ENCODE results near the gene CDKN2A. TPM values are rescaled to one million over a fixed set of nuclear protein-coding genes. Genes with fewer than 3 reads are reported as not detected.

The CDKN2A gene
- total RNA-seq, 1 donor from 2014 or later: not detected

- Mint-ChIP-seq H3K9me3 (ENCODE audit: unreplicated experiment) (no peaks in the 10 kb centered on the region), H3K4me3 (ENCODE audit: unreplicated experiment) (no peak overlapping the region), H3K4me1 (ENCODE audit: low read depth, unreplicated experiment) (no peaks in the 10 kb centered on the region)
Measured at GRCh38 chr9:21941337-21941995, 52.7 kb downstream of the CDKN2A start.

DNA sequence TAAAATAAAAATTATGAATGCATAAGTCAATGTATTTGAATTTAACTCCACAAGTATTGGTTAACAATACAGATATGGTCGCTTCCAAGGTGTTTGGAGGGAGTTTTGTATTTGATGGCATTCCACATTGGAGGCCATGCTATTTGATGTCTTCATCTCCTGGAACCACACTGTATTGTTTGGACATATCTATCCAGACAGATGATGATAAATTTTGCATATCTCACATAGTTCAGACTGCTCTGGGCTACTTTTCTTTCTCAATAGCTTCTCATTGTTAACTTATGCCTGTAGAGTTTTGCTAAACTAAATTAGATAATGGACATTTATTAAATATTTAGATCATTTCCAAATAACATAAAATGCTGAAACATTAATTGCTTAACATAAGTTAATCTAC, 58.0 kb downstream of the CDKN2A start:
- no peaks in the 10 kb centered on the region for H3K36me3 Mint-ChIP-seq (ENCODE audit: unreplicated experiment)
- H3K27ac Mint-ChIP-seq (ENCODE audit: unreplicated experiment): no peak overlapping the region
- TF ChIP-seq, protein P1, sequence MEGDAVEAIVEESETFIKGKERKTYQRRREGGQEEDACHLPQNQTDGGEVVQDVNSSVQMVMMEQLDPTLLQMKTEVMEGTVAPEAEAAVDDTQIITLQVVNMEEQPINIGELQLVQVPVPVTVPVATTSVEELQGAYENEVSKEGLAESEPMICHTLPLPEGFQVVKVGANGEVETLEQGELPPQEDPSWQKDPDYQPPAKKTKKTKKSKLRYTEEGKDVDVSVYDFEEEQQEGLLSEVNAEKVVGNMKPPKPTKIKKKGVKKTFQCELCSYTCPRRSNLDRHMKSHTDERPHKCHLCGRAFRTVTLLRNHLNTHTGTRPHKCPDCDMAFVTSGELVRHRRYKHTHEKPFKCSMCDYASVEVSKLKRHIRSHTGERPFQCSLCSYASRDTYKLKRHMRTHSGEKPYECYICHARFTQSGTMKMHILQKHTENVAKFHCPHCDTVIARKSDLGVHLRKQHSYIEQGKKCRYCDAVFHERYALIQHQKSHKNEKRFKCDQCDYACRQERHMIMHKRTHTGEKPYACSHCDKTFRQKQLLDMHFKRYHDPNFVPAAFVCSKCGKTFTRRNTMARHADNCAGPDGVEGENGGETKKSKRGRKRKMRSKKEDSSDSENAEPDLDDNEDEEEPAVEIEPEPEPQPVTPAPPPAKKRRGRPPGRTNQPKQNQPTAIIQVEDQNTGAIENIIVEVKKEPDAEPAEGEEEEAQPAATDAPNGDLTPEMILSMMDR (IDR thresholded peaks at IDR 0.05; ENCODE audit: partially characterized antibody, unreplicated experiment): no peak
- no peaks in the 10 kb centered on the region for H3K27me3 Mint-ChIP-seq (ENCODE audit: unreplicated experiment)
- no peak overlapping the region for H3K4me3 Mint-ChIP-seq (ENCODE audit: unreplicated experiment)
- H3K9me3 Mint-ChIP-seq (ENCODE audit: unreplicated experiment): no peaks in the 10 kb centered on the region
- DNase-seq: no peak
- H3K4me1 Mint-ChIP-seq (ENCODE audit: low read depth, unreplicated experiment): no peaks in the 10 kb centered on the region

More at GRCh38 chr9:21941337-21941995, 52.7 kb downstream of the CDKN2A start:
- H3K27ac Mint-ChIP-seq (ENCODE audit: unreplicated experiment): no peak overlapping the region
- no peaks in the 10 kb centered on the region for H3K27me3 Mint-ChIP-seq (ENCODE audit: unreplicated experiment)
- DNase-seq: no peak
- TF ChIP-seq, protein P1 (IDR thresholded peaks at IDR 0.05; ENCODE audit: partially characterized antibody, unreplicated experiment): no peak
- no peaks in the 10 kb centered on the region for H3K36me3 Mint-ChIP-seq (ENCODE audit: unreplicated experiment)

GRCh38 chr9:21935631-21936030, 58.6 kb downstream of the CDKN2A start:
- no peaks in the 10 kb centered on the region for H3K36me3 Mint-ChIP-seq (ENCODE audit: unreplicated experiment)
- DNase-seq: no peak
- no peaks in the 10 kb centered on the region for H3K4me1 Mint-ChIP-seq (ENCODE audit: low read depth, unreplicated experiment)
- H3K27me3 Mint-ChIP-seq (ENCODE audit: unreplicated experiment): no peaks in the 10 kb centered on the region
- H3K4me3 Mint-ChIP-seq (ENCODE audit: unreplicated experiment): no peak overlapping the region
- no peaks in the 10 kb centered on the region for H3K9me3 Mint-ChIP-seq (ENCODE audit: unreplicated experiment)
- no peak overlapping the region for H3K27ac Mint-ChIP-seq (ENCODE audit: unreplicated experiment)
- TF ChIP-seq, protein P1 (IDR thresholded peaks at IDR 0.05; ENCODE audit: partially characterized antibody, unreplicated experiment): no peak

DNA sequence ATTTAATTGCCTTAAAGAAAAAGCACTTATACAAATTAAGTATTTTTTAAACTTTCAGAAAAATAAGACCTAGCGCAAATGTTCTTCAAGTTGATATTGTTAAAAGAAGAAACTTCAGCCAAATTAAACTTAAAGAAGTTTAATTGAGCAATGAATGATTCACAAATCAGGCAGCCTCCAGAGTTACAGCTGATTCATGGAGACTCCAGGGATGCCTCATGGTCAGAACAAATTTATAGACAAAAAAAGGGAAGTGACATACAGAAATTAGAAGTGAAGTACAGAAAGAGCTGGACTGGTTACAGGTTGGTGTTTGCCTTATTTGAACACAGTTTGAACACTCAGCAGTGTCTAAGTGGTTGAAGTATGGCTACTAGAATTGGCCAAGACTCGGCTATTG, 60.3 kb downstream of the CDKN2A start:
- H3K4me1 Mint-ChIP-seq (ENCODE audit: low read depth, unreplicated experiment): no peaks in the 10 kb centered on the region
- H3K4me3 Mint-ChIP-seq (ENCODE audit: unreplicated experiment): no peak overlapping the region
- no peaks in the 10 kb centered on the region for H3K9me3 Mint-ChIP-seq (ENCODE audit: unreplicated experiment)
- H3K36me3 Mint-ChIP-seq (ENCODE audit: unreplicated experiment): no peaks in the 10 kb centered on the region
- H3K27ac Mint-ChIP-seq (ENCODE audit: unreplicated experiment): no peak overlapping the region
- no peaks in the 10 kb centered on the region for H3K27me3 Mint-ChIP-seq (ENCODE audit: unreplicated experiment)
- no peak for DNase-seq
- TF ChIP-seq, protein P1 (IDR thresholded peaks at IDR 0.05; ENCODE audit: partially characterized antibody, unreplicated experiment): no peak

- TF ChIP-seq, protein P1 (IDR thresholded peaks at IDR 0.05; ENCODE audit: partially characterized antibody, unreplicated experiment): no peak
- Mint-ChIP-seq H3K4me3 (ENCODE audit: unreplicated experiment) (no peak overlapping the region), H3K27me3 (ENCODE audit: unreplicated experiment) (no peaks in the 10 kb centered on the region), H3K27ac (ENCODE audit: unreplicated experiment) (no peak overlapping the region), H3K36me3 (ENCODE audit: unreplicated experiment) (no peaks in the 10 kb centered on the region), H3K4me1 (ENCODE audit: low read depth, unreplicated experiment) (no peaks in the 10 kb centered on the region), H3K9me3 (ENCODE audit: unreplicated experiment) (no peaks in the 10 kb centered on the region)
- DNase-seq: no peak
Measured at GRCh38 chr9:21933281-21933680, 60.9 kb downstream of the CDKN2A start.

Data from glutamatergic neuron (in vitro differentiated cells).